Astrocyte (in vitro differentiated cells and primary cell): ENCODE measurements around the gene PIK3R6.

Source experiments
- EZH2 ChIP-seq: IDR thresholded peaks from 2 replicates; pipeline ENCODE4 v1.6.1; 2012; ENCODE audit warnings: mild to moderate bottlenecking, low read length, inconsistent platforms; ENCODE audit not compliant: insufficient read depth
- TF ChIP-seq, protein P1 (sequence below): IDR thresholded peaks from 2 replicates; pipeline ENCODE4 v1.5.1; 2011; ENCODE audit warnings: low read depth, mild to moderate bottlenecking, inconsistent platforms, low read length, moderate library complexity; ENCODE audit not compliant: insufficient read depth

GRCh38 chr17:8831234-8831849 lies 36.1 kb downstream of the PIK3R6 start:
- TF ChIP-seq, protein P1, sequence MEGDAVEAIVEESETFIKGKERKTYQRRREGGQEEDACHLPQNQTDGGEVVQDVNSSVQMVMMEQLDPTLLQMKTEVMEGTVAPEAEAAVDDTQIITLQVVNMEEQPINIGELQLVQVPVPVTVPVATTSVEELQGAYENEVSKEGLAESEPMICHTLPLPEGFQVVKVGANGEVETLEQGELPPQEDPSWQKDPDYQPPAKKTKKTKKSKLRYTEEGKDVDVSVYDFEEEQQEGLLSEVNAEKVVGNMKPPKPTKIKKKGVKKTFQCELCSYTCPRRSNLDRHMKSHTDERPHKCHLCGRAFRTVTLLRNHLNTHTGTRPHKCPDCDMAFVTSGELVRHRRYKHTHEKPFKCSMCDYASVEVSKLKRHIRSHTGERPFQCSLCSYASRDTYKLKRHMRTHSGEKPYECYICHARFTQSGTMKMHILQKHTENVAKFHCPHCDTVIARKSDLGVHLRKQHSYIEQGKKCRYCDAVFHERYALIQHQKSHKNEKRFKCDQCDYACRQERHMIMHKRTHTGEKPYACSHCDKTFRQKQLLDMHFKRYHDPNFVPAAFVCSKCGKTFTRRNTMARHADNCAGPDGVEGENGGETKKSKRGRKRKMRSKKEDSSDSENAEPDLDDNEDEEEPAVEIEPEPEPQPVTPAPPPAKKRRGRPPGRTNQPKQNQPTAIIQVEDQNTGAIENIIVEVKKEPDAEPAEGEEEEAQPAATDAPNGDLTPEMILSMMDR: no peak
- TF ChIP-seq EZH2: no peak
